Measurements from ENCODE around the gene BCL2L11.

Gene BCL2L11

DNA sequence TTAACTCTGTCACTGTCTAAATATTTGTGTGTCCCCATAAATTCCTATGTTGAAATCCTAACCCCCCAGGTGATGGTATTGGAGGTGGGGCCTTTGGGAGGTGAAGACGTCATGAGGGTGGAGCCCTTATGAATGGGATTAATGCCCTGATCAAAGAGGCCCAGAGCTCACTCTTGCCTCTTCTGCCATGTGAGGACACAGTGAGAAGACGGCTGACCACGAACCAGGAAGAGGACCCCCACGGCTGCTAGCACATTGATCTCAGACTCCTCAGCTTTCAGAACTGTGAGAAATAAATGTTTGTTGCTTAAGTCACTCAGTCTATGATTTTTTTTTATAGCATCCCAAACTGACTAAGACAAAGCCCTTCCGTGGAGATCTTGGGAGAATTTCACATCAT is 71.2 kb downstream of the BCL2L11 start:
- Mint-ChIP-seq H3K27me3 (peaks cover 0 to 4% of the 10 kb centered on the region in 2 donors), H3K36me3 (no peaks in the 10 kb centered on the region), H3K9me3 (no peaks in the 10 kb centered on the region), H3K27ac (peak overlapping the region; percentile 37), H3K4me3 (no peak overlapping the region), H3K4me1 (peaks cover 0 to under 1% of the 10 kb centered on the region in 2 donors)
- ATAC-seq (replicated peaks) (no peak), DNase-seq (no peak)

DNA sequence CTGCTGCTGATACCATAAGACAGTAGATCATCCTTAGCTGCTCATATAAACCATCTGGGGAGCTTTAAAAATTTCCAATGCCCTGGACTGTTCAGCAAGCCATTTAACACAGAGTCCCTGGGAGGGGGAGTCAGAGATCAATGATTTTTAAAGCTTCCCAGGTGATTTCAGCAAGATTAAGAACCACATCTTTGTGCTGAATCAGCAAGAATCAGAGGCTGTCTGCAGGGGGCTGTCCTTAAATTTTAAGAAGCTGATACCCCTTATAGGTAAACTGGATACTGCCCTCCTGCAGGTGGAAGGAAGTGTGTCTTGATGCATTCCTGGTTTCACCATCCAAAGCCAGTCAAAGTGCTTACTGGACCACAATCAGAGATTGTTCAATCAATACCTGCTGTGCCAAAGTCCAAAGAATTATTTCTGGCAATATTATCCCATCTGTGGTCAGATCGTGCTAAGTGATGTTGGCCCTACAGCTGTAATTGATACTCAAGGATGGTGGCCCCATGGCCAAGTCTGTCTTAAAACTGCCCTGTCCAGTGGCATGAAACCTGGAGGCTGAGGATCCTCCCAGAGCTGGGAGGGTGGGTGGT is 72.2 kb downstream of the BCL2L11 start:
- ATAC-seq (replicated peaks) (no peak), DNase-seq (no peak)
- Mint-ChIP-seq H3K4me3 (no peak overlapping the region), H3K27ac (no peak overlapping the region), H3K36me3 (no peaks in the 10 kb centered on the region), H3K27me3 (peaks cover 0 to under 1% of the 10 kb centered on the region in 2 donors), H3K4me1 (peaks cover 0 to 1% of the 10 kb centered on the region in 2 donors), H3K9me3 (no peaks in the 10 kb centered on the region)

GRCh38 chr2:111194835-111195621 is 74.3 kb downstream of the BCL2L11 start:
- no peak overlapping the region for H3K27ac Mint-ChIP-seq
- H3K4me1 Mint-ChIP-seq: peaks cover 0 to 3% of the 10 kb centered on the region in 2 donors
- H3K4me3 Mint-ChIP-seq: no peak overlapping the region
- H3K36me3 Mint-ChIP-seq: no peaks in the 10 kb centered on the region
- DNase-seq (no peak), ATAC-seq (replicated peaks) (peak; percentile 56 to 81)
- no peaks in the 10 kb centered on the region for H3K9me3 Mint-ChIP-seq
- H3K27me3 Mint-ChIP-seq: no peaks in the 10 kb centered on the region

- Mint-ChIP-seq H3K4me1 (peaks cover 0 to 10% of the 10 kb centered on the region in 2 donors), H3K27ac (no peak overlapping the region), H3K36me3 (no peaks in the 10 kb centered on the region), H3K4me3 (no peak overlapping the region), H3K27me3 (no peaks in the 10 kb centered on the region), H3K9me3 (no peaks in the 10 kb centered on the region)
- no peak for ATAC-seq (replicated peaks)
- no peak for DNase-seq
Measured at GRCh38 chr2:111196435-111196834, 75.7 kb downstream of the BCL2L11 start.

- ATAC-seq (replicated peaks) (no peak), DNase-seq (no peak)
- Mint-ChIP-seq H3K36me3 (no peaks in the 10 kb centered on the region), H3K4me3 (no peak overlapping the region), H3K27me3 (no peaks in the 10 kb centered on the region), H3K4me1 (peaks cover 0 to 12% of the 10 kb centered on the region in 2 donors), H3K27ac (no peak overlapping the region), H3K9me3 (no peaks in the 10 kb centered on the region)
Measured at GRCh38 chr2:111198701-111199100, 78.0 kb downstream of the BCL2L11 start.

DNA sequence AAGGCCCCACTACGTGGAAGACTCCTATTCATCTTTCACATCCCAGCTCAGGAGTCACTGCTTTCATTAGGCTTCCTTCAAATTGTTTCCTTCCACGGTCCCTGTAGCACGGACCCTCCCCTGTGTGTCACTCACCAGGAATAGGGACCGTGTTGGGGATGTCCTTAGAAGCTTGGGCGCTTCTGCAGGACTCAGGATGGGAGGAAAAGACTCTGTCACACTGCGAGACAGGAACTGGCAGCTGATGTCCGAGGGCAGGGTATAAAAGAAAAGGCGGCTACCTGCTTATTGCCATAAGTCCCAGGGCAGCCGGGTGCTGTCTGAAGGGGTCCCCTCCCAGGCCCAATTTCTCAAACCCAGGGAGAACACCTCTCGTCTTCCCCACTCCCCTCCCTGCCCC is 79.1 kb downstream of the BCL2L11 start:
- ATAC-seq (replicated peaks): no peak
- H3K36me3 Mint-ChIP-seq: no peaks in the 10 kb centered on the region
- DNase-seq: no peak
- H3K27ac Mint-ChIP-seq: no peak overlapping the region
- H3K9me3 Mint-ChIP-seq: no peaks in the 10 kb centered on the region
- no peaks in the 10 kb centered on the region for H3K27me3 Mint-ChIP-seq
- no peak overlapping the region for H3K4me3 Mint-ChIP-seq
- H3K4me1 Mint-ChIP-seq: peaks cover 0 to 12% of the 10 kb centered on the region in 2 donors

DNA sequence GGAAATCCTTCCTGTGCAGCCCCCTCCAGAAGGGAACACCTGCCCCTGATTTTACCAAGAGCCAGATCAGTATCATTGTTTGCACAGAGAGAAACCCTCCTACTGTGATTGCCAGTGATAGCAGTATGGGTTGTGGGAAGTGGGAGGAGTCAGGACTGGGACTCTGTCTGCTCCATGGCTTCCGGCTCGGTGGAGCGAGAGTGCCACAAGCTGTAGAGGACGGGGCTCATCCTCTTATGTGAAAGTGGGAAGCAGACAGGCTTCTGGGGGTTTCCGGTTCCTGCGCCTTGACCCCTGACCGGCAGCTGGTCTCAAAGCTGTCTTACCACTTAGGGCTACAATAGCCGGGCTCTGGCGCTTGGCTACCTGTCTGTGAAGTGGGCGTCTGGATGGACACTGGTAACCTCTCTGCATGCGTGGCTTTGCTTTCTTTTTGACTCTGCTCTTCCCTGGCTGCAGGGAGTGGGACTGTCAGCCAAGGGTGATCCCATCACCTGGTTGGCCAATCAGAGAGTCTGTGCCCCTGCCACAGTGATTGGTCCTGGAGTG is 79.7 kb downstream of the BCL2L11 start:
- no peaks in the 10 kb centered on the region for H3K36me3 Mint-ChIP-seq
- DNase-seq (no peak), ATAC-seq (replicated peaks) (no peak)
- H3K9me3 Mint-ChIP-seq: no peaks in the 10 kb centered on the region
- H3K4me1 Mint-ChIP-seq: peaks cover 0 to 12% of the 10 kb centered on the region in 2 donors
- no peaks in the 10 kb centered on the region for H3K27me3 Mint-ChIP-seq
- H3K27ac Mint-ChIP-seq: no peak overlapping the region
- no peak overlapping the region for H3K4me3 Mint-ChIP-seq

DNA sequence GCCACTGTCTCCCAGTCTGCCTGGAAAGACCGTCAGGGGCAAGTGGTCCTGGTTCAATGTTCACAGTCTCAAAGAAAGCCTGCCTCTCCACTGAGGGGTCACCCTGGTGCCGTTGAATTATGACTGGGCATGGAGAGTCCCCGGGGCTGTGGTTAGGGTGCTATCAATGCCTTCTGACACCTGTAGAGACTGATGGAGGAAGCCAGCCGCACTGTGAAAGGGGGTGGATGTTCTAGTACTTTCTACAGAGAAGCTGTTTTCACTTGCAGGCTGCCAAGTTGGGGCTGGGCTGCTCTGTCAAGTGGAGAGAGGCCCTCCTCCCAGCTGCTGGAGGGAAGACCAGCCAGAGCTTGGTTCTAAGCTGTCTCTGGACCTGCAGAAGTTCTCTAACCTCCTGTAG is 80.5 kb downstream of the BCL2L11 start:
- no peak overlapping the region for H3K27ac Mint-ChIP-seq
- no peaks in the 10 kb centered on the region for H3K9me3 Mint-ChIP-seq
- H3K36me3 Mint-ChIP-seq: no peaks in the 10 kb centered on the region
- H3K4me3 Mint-ChIP-seq: no peak overlapping the region
- no peaks in the 10 kb centered on the region for H3K27me3 Mint-ChIP-seq
- H3K4me1 Mint-ChIP-seq: peaks cover 0 to 12% of the 10 kb centered on the region in 2 donors
- ATAC-seq (replicated peaks) (peak; percentile 75 to 86), DNase-seq (peak; percentile 35)

DNA sequence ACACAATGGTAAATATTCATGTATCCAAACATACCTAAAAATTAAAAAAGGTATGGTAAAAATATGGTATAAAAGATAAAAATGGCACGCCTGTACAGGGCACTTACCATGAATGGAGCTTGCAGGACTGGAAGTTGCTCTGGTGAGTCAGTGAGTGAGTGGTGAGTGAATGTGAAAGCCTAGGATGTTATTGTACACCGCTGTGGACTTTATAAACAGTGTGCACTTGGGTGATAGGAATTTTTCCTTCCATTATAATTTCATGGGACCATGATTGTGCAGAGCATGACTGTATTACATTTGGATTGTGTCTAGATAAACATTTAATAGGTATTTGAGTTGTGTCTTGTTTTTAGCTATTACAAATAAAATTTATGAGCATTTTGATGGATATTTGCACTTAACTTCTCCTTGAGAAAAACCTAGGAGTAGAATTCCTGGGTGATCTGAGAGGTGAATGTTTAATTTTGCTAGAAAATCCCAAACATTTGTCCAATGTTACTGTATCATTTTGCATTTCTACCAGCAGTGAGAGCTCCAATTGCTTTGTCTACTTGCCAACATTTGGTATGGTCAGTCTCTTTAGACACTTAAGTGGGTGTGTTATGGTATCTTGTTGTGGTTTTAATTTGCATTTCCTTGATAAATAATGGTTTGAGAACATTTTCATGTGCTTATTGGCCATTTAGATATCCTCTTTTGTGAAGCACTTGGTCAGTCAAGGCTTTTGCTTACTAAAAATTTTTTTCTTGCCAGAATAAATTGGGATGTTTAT is 81.7 kb downstream of the BCL2L11 start:
- no peaks in the 10 kb centered on the region for H3K27me3 Mint-ChIP-seq
- H3K36me3 Mint-ChIP-seq: peaks cover 0 to under 1% of the 10 kb centered on the region in 2 donors
- no peak overlapping the region for H3K27ac Mint-ChIP-seq
- H3K4me1 Mint-ChIP-seq: peaks cover 2 to 13% of the 10 kb centered on the region in 2 donors
- no peak for DNase-seq
- no peak for ATAC-seq (replicated peaks)
- H3K4me3 Mint-ChIP-seq: no peak overlapping the region
- no peaks in the 10 kb centered on the region for H3K9me3 Mint-ChIP-seq

DNA sequence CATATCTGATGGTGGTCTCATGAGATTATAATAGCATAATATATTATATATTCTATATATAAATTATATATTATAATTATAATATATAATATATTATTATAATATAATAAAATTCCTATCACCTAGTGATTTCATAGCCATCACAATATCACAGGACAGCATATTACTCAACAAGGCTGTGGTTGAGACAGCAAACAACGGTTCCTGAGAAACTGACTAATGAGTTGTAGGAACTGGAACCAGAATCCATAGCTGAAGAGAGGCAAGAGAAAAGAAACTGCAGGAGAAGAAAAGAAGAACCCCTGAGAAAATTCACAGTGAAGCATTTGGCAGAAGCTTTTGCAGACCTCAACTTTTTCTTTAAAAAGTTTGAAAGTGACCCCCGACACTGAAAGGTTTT is 84.0 kb downstream of the BCL2L11 start:
- DNase-seq: no peak
- peaks cover 0 to 5% of the 10 kb centered on the region in 2 donors for H3K36me3 Mint-ChIP-seq
- no peaks in the 10 kb centered on the region for H3K27me3 Mint-ChIP-seq
- no peak for ATAC-seq (replicated peaks)
- no peak overlapping the region for H3K27ac Mint-ChIP-seq
- no peak overlapping the region for H3K4me3 Mint-ChIP-seq
- no peaks in the 10 kb centered on the region for H3K9me3 Mint-ChIP-seq
- peaks cover 20% of the 10 kb centered on the region in 2 donors for H3K4me1 Mint-ChIP-seq

DNA sequence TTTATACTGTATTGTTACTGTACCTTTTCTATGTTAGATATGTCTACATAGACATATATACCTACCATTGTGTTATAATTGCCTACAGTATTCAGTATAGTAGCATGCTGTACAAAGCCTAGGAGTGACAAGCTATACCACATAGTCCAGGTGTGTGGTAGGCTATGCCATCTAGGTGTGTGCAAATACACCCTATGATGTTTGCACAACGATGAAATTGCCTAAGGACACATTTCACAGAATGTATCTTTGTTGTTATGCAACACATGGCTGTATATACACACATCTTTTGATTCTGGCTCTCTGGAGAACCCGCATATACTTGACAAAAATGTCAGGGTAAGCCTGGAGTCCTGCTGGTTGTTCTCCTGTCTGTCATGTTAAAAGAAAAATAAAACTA is 85.1 kb downstream of the BCL2L11 start:
- Mint-ChIP-seq H3K4me3 (no peak overlapping the region), H3K27me3 (no peaks in the 10 kb centered on the region), H3K9me3 (no peaks in the 10 kb centered on the region), H3K27ac (no peak overlapping the region), H3K4me1 (peaks cover 19 to 24% of the 10 kb centered on the region in 2 donors), H3K36me3 (peaks cover 0 to 5% of the 10 kb centered on the region in 2 donors)
- ATAC-seq (replicated peaks) (no peak), DNase-seq (no peak)

DNA sequence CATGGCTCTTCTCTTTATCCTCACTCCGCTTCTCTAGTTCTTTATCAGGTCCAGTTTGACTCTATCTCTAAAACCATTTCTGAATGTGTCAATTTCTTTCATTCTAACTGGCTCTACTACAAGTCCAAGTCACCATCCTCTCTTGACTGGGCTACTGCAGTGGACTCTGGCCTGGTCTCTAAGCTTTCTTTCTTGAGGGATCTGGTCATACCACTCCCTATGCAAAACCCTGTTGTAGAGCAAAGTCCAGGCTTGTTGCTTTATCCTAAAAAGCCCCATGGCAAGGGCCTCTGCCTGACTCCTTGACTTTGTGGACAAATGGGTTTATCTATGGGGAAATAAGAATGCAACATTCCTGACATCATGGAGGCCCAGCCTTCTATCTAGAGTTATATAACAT is 87.1 kb downstream of the BCL2L11 start:
- Mint-ChIP-seq H3K27ac (no peak overlapping the region), H3K9me3 (peaks cover 0 to 2% of the 10 kb centered on the region in 2 donors), H3K27me3 (no peaks in the 10 kb centered on the region), H3K4me1 (peaks cover 11 to 27% of the 10 kb centered on the region in 2 donors), H3K36me3 (peaks cover 0 to 9% of the 10 kb centered on the region in 2 donors), H3K4me3 (no peak overlapping the region)
- no peak for DNase-seq
- no peak for ATAC-seq (replicated peaks)

DNA sequence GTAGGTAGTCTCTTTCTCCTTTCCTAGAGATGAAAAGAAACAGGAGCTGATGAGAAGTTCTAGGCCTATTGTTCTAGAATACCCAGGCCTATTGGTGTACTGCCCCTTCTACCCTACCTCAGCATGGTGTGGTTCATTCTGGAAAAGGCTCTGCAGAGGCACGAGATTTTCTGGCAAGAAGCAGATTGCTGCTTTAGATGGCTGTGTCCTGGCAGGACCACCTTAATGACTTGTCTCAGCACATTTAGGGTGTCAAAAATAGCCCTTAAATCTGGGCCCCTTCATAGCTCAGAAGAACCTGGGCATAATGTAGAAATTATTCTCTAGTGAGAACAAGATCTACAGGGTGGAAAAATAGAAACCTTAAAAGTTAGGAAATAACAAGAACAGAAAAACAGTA is 87.9 kb downstream of the BCL2L11 start:
- no peak for DNase-seq
- H3K27ac Mint-ChIP-seq: peak overlapping the region; percentile 56
- no peak overlapping the region for H3K4me3 Mint-ChIP-seq
- peaks cover 3 to 4% of the 10 kb centered on the region in 2 donors for H3K9me3 Mint-ChIP-seq
- H3K27me3 Mint-ChIP-seq: no peaks in the 10 kb centered on the region
- peaks cover 2 to 13% of the 10 kb centered on the region in 2 donors for H3K36me3 Mint-ChIP-seq
- H3K4me1 Mint-ChIP-seq: peaks cover 11 to 27% of the 10 kb centered on the region in 2 donors
- ATAC-seq (replicated peaks): peak; percentile 26 to 35

- no peaks in the 10 kb centered on the region for H3K27me3 Mint-ChIP-seq
- H3K36me3 Mint-ChIP-seq: peaks cover 3 to 17% of the 10 kb centered on the region in 2 donors
- peak overlapping the region; percentile 56 for H3K27ac Mint-ChIP-seq
- H3K4me1 Mint-ChIP-seq: peaks cover 11 to 27% of the 10 kb centered on the region in 2 donors
- H3K4me3 Mint-ChIP-seq: no peak overlapping the region
- ATAC-seq (replicated peaks): peak; percentile 98 to 99
- peak; percentile 44 for DNase-seq
- peaks cover 5 to 6% of the 10 kb centered on the region in 2 donors for H3K9me3 Mint-ChIP-seq
Measured at GRCh38 chr2:111209045-111209514, 88.4 kb downstream of the BCL2L11 start.

Data from stimulated activated naive B cell treated with anti-CD40 and anti-IgM and Interleukin-4, amounts not matched to agents 10 μg/mL and 1 μg/mL and 100 μg/mL, for 72 hours (primary cell).